Measurements from ENCODE around the gene FBXO21.
A peak's percentile ranks its signal among the peaks of the same experiment; 100 is the strongest.
"Not testable (repeated sequence)": the region's sequence is repeated elsewhere in the genome, so short reads cannot be mapped to it uniquely, and the experiment has no call there.

Gene FBXO21, protein sequence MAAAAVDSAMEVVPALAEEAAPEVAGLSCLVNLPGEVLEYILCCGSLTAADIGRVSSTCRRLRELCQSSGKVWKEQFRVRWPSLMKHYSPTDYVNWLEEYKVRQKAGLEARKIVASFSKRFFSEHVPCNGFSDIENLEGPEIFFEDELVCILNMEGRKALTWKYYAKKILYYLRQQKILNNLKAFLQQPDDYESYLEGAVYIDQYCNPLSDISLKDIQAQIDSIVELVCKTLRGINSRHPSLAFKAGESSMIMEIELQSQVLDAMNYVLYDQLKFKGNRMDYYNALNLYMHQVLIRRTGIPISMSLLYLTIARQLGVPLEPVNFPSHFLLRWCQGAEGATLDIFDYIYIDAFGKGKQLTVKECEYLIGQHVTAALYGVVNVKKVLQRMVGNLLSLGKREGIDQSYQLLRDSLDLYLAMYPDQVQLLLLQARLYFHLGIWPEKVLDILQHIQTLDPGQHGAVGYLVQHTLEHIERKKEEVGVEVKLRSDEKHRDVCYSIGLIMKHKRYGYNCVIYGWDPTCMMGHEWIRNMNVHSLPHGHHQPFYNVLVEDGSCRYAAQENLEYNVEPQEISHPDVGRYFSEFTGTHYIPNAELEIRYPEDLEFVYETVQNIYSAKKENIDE

DNA sequence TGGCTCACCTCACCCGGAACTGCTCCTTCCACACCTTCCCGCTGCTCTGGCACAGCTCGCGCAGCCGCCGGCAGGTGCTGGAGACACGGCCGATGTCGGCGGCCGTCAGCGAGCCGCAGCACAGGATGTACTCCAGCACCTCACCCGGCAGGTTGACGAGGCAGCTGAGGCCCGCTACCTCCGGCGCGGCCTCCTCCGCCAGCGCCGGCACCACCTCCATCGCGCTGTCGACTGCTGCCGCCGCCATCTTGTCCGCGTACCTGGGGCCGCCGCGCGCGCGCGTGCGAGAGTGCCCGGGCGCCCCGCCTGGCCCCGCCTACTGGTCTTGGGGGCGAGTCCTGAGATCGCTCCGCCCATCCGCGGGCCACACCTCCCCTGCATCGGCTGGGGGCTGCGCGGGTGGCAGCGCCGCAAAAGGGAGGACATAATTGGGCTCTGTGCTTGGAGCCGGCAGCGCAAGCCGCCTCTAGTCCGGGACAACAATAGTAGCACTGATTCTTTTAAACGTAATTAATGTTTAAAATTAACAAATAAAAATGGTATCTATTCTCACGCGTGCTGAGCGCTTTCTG, at the start of gene FBXO21:
FBXO21 (minus strand) TSS at position 261 of the 572 bp plus-strand sequence; CDS start at position 247, 14 bp downstream.
- peak; percentile 94 for DNase-seq

DNA sequence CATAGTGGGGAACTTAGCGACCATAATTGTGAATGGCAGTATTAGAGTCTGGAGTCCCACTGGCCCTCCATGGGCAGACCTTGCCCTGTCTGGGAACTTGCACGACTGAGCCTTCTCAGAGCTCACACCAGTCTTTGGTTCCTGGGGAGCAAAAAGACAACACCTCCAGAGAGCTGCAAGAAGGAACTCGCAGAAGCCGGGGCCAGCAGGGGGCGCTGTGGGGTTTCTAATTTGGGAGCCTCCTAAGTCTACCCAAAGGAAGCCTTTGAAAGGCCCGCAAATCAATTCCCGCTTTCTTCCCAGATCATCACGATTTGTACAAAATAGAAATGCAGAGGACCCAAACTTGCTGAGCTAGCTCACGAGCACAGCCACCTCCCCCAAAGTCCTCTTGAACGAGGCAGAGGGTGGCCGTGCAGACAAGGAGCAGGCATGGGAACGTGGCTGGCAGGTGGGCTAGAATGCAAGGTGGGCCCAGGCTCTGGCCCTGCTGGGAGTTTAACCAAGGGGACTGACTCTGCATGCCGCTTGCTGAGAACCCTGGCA, 46.3 kb upstream of the FBXO21 start:
- peak; percentile 47 for DNase-seq

DNA sequence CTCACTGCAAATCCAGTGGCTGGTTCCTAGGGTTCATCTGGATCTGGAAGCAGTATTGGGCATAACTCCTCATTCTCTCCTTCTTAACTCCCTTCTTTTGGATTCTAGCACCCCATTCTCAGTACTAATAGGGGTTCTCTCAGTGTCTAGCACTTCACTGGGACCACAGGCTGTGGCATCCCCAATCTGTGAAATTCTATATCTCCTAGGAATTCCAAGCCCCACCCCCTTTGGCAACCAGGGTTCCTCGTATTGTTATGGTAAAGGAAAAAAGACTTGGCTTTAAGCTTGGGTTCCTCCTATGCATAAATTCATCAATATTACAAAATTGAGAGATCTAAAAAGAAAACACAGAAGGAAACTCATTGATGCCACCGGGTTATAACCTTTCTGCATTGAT, 45.0 kb upstream of the FBXO21 start:
- no peak for DNase-seq

DNA sequence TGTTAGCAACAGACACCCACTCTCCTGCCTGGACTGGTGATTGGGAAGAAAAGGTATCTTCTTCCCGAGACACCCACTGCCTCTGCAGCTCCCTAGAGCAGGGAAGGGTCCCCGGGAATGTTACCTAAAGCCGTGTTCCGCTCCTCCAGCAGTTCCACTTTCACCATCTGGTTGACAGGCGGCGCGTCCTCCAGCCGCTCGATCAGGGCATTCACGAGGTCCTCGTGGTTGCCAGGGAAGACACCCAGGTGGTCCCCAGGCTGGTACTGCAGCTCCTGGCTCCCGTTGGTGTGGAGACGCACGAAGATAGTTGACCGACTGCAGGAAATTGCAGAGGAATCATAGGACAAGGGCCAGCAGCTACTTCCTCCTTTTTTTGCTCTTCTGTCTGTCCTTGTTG, 44.2 kb upstream of the FBXO21 start:
- no peak for DNase-seq

DNA sequence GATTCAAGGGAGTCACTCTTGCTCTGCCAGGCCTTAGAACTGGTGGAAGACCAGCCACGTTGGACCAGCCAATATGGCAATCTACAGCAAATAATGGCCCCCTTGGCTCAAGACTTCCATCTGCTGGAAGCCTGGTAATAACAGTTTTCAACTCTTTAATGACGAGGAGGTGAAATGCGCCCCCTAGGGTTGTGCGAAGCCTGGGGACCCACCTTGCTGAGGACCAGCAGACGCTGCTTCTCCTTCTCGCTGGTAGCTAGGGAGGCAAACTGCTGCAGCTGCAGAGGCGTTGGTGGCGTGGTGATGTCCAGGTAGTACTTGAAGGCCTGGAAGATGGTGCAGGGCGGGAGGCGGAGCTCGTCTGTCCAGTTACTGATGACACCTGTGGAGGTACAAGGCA, 41.5 kb upstream of the FBXO21 start:
- no peak for DNase-seq

DNA sequence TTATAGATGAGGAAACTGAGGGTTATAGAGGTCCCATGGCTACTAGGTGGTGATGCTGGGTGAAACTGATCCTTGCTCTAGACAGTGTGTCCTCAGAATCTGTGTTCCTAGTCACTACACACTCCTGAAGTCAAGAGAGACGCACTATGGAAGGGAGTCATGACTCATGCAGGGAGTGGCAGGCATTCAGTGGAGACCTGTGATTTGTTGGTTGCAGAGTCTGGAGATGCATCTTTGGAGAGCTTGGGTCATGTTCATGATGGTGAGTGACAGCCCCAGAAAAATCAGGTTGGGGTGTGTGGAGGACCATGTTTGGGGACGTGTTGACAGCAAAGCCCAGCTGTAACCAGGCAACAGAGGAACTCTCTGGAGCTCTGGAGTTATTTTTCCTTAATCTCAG, 38.0 kb upstream of the FBXO21 start:
- DNase-seq: no peak

DNA sequence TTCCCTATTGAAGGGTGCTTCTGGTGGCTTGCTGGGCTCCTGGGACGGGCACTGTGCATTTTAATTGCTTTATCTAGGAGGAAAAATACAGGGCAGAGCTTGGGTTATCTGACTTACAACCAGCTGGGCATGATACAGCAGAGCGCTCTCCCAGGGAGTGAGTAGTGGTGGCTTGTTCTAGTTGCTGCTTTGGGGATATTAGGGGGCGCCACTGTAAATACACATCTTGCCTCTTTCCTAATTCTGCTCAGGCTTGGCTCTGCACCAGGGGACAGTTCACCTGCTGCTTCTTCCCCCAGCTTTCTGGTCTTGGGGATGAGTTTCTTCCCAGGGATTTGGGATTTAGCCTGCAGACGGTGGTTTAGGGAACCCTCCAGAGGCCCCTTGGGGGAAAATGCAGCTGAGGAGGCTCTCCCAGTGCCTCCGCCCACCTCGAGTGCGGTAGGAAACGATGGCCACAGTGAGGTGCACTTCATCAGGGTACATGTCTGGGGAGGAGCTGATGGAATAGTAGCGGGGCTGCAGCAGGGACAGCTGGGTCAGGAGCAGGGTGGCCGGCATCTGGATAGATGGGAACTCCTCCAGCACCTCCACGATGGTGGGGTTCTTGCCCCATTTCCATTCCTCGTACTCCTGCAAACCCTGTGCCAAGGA, 36.9 kb upstream of the FBXO21 start:
- no peak for DNase-seq

DNA sequence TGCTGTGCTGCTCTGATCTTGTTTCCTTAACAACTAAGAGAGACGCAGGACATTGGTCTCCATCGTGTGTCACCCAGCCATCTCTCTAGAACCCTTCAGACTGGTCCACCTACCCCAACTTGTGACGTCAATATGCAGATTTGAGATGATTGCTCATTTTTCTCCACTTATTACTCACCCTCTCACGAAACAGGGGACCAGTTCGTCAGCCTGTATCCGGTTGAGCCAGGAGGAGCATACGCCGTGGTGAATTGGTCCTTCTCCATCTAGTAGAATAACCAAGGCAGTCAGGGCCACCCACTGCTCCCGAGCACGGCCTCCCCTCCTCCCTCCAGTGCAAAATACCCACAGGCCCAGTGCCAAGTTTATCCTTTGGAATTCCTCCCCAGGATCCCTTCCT, 36.2 kb upstream of the FBXO21 start:
- no peak for DNase-seq

DNA sequence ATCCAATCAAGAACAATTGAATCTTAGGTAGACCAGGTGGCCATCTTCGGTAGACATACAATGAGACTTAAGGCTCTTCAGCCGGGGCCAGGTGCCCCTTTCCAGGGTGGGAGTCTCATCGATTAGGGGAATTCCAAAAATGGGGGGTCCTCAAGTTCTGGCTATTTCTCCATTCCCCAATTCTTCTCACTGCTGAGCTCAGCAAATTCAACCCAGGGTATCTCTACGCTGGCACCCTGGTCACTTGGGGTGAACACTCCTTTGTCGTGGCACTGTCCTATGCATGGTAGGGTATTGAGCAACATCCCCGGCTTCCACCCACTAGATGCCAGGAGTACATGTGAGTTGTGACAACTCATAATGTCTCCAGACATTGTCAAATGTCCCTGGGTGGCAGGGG, 34.9 kb upstream of the FBXO21 start:
- DNase-seq: no peak

DNA sequence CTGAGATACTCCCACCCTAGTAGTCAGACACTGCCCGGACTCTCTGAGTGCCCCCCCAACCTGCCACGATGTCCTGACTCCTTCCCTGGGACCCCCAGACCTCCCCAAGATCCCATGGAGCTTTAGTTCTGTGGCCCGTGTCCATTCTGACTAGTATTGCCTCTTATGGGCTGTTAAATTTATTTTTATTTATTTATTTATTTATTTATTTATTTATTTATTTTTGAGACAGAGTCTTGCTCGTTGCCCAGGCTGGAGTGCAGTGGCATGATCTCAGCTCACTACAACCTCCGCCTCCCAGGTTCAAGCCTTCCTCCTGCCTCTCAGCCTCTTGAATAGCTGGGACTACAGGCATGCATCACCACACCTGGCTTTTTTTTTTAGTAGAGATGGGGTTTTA, 30.7 kb upstream of the FBXO21 start:
- DNase-seq: not testable (repeated sequence)

DNA sequence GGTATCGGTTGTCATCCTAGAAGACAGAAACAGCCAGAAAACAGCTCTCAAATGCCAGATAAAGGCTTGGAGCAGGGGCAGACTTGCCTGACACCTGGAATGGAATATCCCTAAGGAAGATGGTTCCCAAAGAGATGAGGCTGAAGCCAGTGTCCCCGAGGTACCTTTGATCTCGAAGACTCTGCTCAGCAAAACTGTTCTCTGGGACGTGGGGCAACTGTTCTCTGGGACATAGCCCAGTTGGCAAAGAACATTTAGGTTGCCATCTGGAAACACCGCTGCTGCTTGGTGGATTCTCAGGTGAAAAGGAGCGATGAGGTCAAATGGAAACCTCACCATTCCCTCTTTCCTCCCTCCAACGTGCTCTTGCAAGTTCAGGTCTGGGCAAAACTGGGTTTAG, 27.9 kb upstream of the FBXO21 start:
- no peak for DNase-seq

DNA sequence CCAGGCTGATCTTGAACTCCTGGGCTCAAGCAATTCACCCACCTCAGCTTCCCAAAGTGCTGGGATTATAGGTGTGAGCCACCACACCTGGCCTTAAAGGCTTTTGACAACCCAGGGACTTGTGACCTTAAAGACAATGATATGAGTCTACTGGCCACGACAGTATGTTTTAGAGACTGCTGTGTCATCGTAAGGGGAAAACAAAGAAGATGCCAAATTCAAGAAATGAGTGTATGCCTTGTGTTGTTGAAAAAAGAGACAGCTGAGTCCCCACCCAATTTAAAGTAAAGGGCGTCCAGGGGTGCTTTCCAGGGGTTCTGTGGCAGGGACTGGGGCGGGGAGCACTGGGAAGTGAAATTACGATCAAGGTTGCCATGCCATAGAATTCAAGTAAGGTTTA, 26.4 kb upstream of the FBXO21 start:
- DNase-seq: no peak

DNA sequence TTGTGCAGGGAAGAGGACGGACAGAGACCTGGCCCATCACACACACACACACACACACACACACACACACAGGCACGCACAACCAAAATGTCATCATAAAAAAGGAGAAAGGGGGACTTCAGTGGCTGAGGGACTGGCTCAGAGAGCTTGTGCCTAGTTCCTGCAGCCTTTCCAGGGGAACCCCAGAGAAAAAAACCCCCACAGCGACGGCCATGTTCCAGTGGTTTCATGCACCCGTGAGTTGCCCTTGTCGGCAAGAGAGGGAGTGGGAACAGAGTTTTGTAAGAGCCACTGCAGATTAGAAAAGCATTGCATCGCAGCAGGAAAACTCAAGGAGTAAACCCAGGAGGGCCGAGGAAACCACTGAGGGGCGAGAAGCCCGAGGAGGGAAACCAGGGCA, 24.5 kb upstream of the FBXO21 start:
- no peak for DNase-seq

DNA sequence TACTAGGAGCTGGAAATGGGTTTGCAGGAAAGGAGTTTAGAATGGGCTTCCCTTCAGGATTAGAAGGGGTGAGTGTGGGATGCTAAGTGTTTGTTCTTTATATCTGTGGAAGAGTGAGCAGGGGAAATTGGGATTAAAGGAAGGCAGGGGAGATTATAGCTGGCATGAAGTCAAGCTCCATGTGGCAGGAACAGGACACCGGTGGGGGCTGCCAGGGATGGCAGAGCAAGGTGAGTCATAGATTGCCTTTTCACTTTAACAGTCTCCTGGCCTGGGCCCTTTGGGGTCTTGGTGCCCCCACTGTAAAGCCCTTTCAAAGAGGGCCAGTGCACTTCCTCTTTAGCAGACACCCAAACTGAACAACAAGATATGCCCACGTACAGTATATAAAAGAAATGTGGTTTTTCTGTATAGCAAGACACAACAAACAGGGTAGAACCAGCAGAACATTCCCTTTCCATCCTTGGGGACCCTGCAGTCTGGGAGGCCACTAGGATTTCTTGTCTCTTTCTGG, 23.1 kb upstream of the FBXO21 start:
- DNase-seq: no peak

DNA sequence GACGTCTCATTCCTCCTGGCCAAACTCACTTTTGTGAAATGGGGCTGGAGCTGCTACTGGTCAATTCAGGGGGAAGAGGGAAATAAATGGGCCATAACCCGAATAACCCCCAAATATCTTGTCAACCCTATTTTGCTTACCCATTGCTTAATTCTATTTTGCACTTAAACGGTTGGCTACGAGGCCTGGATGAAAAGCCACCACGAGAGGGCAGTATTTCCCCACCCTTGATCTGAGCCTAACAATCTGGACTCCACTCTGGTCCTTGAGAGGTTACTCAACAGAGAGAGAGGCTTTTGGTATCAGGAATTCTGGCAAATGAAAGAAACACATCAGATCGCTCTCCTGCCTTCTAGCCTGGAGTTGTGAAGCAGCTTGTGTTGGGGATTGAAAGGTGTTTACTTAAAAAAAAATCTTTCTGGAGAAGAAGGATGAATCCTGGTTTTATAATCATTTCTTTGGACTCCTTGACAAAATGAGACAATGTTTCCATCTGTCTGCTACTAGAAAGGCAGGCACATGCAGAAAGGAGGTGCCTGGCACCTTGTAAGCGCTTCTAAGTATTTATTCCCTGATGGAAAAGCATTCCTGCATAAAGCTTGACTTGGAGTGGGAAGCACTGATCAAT, 22.4 kb upstream of the FBXO21 start:
- DNase-seq: peak; percentile 62

DNA sequence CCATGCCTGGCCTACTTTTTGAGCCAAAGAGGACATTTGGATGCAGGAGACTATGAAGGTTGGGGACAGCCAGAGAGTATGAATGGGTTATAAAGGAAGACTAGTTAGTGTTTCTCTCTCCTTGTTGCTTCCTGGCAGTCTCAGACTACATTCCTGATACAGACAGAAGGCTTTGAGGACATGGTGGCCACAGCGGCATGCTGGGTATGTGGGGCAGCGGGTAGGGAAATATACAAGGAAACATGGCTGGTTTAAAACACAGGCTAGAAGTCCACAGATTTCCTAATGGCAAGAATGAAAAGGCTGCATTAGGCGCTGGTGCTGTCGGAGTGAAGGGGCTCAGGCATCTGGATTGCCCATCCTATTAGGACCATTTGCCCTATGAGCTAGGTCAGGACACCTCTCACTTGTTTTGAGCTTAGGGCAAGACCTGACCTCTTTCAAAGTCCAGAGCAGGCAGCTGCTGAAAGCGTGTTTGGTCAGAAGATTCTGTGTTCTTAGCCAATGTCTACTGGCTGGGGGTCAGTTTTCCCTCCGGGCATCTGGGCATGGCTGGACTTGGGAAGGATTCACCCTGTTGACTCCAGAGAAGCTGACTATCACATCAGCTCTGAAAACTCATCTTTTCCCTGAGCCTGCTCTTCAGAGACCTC, 20.1 kb upstream of the FBXO21 start:
- DNase-seq: no peak

DNA sequence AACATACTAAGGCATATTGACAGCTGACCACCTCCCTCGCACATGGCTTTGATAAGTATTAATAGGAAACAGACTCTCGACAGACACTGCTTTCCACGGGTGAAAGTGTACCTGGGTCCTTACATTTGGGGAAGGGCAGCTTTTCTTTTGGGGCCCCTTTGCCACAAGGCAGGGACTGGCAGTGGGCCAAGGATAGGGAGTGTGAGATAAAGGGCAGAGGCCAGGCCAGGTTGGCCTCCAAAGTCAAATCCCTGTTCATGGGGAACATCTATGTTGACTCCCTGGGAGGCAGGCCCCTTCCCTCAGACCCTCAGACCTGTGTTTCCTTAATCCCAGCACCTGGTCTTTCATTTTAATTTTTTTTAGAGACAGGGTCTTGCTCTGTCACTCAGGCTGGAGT, 19.4 kb upstream of the FBXO21 start:
- DNase-seq: no peak

DNA sequence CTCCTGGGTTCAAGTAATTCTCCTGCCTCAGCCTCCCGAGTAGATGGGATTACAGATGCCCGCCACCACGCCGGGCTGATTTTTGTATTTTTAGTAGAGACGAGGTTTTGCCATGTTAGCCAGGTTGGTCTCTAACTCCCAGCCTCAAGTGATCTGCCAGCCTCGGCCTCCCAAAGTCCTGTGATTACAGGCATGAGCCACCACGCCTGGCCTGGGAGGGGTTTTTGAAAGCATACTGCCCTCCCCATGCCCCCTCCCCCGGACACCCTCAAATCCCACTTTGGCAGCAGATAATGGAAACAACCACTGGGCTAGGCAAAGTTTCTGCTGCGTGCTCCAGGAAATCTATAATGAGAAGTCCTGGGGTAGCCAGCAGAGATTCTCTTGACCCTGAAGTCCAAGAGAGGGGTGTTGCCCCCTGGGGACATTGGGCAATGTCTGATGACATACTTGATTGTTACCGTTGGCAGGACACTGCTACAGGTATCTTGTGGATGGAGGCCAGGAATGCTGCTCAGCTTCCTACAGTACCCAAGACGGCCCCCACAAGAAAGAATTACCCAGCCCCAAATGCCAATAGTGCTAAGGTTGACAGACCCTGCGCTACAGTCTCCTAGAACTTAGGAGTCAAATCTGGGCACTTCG, 18.7 kb upstream of the FBXO21 start:
- no peak for DNase-seq

DNA sequence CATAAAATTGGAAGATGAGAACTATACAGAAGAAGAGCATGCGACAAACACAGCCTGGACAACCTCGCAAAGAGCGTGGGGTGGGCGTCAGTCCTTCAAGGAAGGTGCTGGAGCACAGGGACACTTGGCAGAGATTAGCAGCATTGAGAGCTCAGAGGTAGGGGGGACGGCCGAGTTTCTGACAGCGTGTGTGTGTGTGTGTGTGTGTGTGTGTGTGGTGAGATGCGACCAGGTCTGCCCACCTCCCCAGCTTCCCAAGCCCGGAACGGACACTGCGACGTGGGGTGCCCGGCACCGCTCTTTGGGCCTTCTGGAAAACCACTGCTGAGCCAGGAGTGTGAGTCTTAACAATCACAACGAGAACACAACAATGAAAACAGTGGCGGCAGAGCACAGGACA, 17.9 kb upstream of the FBXO21 start:
- no peak for DNase-seq

DNA sequence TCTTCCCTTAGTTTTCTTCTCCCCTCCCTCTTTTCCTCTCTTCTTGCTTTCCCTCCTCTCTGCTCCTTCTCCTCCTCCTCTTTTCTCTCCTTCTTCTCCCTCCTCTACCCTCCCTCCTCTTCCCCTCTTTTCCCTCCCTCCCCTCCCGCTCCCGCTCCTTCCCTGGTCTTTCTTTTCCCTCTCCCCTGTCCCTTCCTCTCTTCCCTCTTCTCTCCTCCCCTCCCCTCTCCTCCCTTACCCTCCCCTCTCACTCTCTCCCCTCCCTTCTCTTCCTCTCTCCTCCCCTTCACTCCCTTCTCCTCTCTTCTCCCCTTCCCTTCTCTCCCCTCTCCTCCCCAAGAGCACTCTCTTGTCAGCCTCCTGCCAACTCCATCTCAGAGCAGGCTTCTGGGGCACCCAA, 17.4 kb upstream of the FBXO21 start:
- no peak for DNase-seq

DNA sequence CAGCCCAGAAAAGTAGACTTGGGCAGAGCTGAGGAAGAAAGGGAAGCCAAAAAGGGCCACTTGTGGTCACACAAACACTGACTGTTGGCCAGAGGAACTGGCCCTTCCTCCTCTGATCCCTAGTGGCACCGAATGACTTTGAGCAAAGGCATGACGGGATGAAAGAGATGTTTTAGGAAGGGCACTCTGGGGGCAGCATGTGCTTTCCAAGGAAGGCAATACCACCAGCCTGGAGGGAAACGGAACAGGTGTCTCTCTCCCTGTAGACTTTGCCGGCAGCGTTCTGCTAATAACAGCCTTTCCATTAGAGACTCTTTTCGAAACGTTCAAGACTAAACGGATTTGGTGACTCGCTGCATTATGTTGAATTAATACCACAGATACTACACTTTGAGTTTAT, 12.3 kb upstream of the FBXO21 start:
- no peak for DNase-seq

DNA sequence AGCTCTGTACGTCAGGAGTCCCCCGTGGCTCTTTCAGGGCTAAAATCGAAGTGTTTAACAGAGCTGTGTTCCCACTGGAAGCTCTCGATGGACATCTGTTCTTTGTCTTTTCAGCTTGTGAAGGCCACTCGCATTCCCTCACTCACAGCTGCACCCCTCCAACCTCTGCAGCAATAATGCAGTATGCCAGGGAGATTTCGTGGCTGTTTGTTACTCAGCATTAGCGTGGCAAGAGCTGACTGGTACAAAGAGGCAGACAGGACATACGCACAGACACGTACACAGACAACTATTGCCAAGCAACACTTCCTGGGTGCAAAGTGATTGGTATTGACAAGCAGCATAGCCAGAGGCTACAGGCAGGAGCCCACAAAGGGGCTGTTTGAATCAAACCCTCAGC, 11.8 kb upstream of the FBXO21 start:
- no peak for DNase-seq
